Gastrocnemius medialis (tissue), 4 donors: ENCODE data around the gene DEK. TPM values are rescaled to one million over a fixed set of nuclear protein-coding genes. Genes with fewer than 3 reads are reported as not detected.
"Not testable (repeated sequence)": the region's sequence is repeated elsewhere in the genome, so short reads cannot be mapped to it uniquely, and the experiment has no call there.

Experiments used
- ATAC-seq, 2 donors: fragments of 150-250 bp; one replicate each; pipeline ENCODE4 v1.9.1; 2016
- DNase-seq, 2 donors: peaks; one replicate each; pipeline ENCODE4 v3.0.0-alpha.2; 2019
- H3K27ac ChIP-seq, 4 donors: fragments of 200-600 bp; sonication (generic); 1 replicate in 1 of 4; 2 replicates in 3 of 4; pipeline ENCODE4 v1.5.1; 2016 to 2018; ENCODE audit warnings: mild to moderate bottlenecking in 2 of 4, moderate library complexity in 1 of 4
- H3K27me3 ChIP-seq, 3 donors: fragments of 200-600 bp; sonication (generic) in 2 of 3; 1 replicate in 1 of 3; 2 replicates in 2 of 3; pipeline versions ENCODE4 v1.5.1 to v1.6.0; 2016 to 2019; ENCODE audit warnings: mild to moderate bottlenecking in 1 of 3, moderate library complexity in 1 of 3
- H3K36me3 ChIP-seq, 2 donors: fragments of 200-600 bp; sonication (generic) in 1 of 2; one replicate each; pipeline ENCODE4 v1.5.1; 2017 to 2018
- H3K4me1 ChIP-seq, 2 donors: fragments of 200-600 bp; sonication (generic) in 1 of 2; one replicate each; pipeline ENCODE4 v1.5.1; 2016 to 2017; ENCODE audit warnings: mild to moderate bottlenecking in 2 of 2
- H3K4me3 ChIP-seq, 4 donors: fragments of 200-600 bp; sonication (generic) in 3 of 4; 1 replicate in 1 of 4; 2 replicates in 3 of 4; pipeline ENCODE4 v1.5.1; 2016 to 2019; ENCODE audit warnings: mild to moderate bottlenecking in 2 of 4
- H3K9me3 ChIP-seq, 3 donors: fragments of 200-600 bp; sonication (generic) in 2 of 3; 1 replicate in 1 of 3; 2 replicates in 2 of 3; pipeline ENCODE4 v1.5.1; 2016 to 2019
- CTCF ChIP-seq, 5 experiments: fragments of 450-650 bp in 3 of 5; fragments of 200-600 bp in 2 of 5; sonication (generic) in 2 of 5; IDR thresholded peaks in 4 of 5; conservative IDR thresholded peaks in 1 of 5; 1 replicate in 4 of 5; 2 replicates in 1 of 5; pipeline ENCODE4 v1.5.1; 2016 to 2019; ENCODE audit warnings: antibody characterized with exemption in 5 of 5, mild to moderate bottlenecking in 3 of 5, moderate library complexity in 3 of 5
- POLR2A ChIP-seq, 2 donors: fragments of 450-650 bp; IDR thresholded peaks; one replicate each; pipeline ENCODE4 v1.6.1; 2017; ENCODE audit warnings: antibody characterized with exemption in 2 of 2, mild to moderate bottlenecking in 2 of 2, moderate library complexity in 2 of 2
- in situ Hi-C, 4 donors: fragments of 200-750 bp; cut with MboI; loops; one replicate each; pipeline versions ENCODE4 v1.15.0 to v1.8.0; 2017; ENCODE audit warnings: low sequenced_read_pairs in 4 of 4
- intact Hi-C: fragments of 100-400 bp; cut with DNase I; formaldehyde crosslinking; loops from one replicate; pipeline ENCODE4 v1.15.1; 2023; ENCODE audit warnings: low total_unique reads
- total RNA-seq, 4 donors: library from RNA; depleted of rRNA; stranded (reverse); fragments of >200 nt; gene quantifications; one replicate each; pipeline versions ENCODE4 v1.1.0 to v1.2.3, GENCODE V29; 2016

Gene DEK
- total RNA-seq, 4 donors from 2014 or later: 60.5 to 134 (median 105) TPM

- no peak for TF ChIP-seq POLR2A (IDR thresholded peaks at IDR 0.05)
- no peak for ATAC-seq
- peaks cover 0 to 7% of the 10 kb centered on the region in 2 donors for H3K36me3 ChIP-seq
- no peaks in the 10 kb centered on the region for H3K4me1 ChIP-seq
- in situ Hi-C loops: no loop called here
- intact Hi-C loops: no loop called here
- H3K9me3 ChIP-seq: no peaks in the 10 kb centered on the region
- no peak for DNase-seq
- no peaks in the 10 kb centered on the region for H3K27me3 ChIP-seq
- H3K27ac ChIP-seq: no peak overlapping the region
- no peak overlapping the region for H3K4me3 ChIP-seq
Measured at GRCh38 chr6:18182568-18182967, 81.8 kb downstream of the DEK start.

GRCh38 chr6:18179770-18180356, 84.5 kb downstream of the DEK start:
- in situ Hi-C loops (no loop called here), intact Hi-C loops (no loop called here)
- no peak for TF ChIP-seq POLR2A (IDR thresholded peaks at IDR 0.05)
- no peak for TF ChIP-seq CTCF (IDR thresholded peaks at IDR 0.05 in 4 of 5, conservative IDR thresholded peaks at IDR 0.05 in 1 of 5)
- Histone ChIP-seq H3K36me3 (peaks cover 0 to 4% of the 10 kb centered on the region in 2 donors), H3K27ac (no peak overlapping the region), H3K27me3 (no peaks in the 10 kb centered on the region), H3K4me1 (no peaks in the 10 kb centered on the region), H3K4me3 (no peak overlapping the region), H3K9me3 (no peaks in the 10 kb centered on the region)
- ATAC-seq: no peak
- DNase-seq: peak in 1 of 2 donors; percentile 9

- no peaks in the 10 kb centered on the region for H3K9me3 ChIP-seq
- no peaks in the 10 kb centered on the region for H3K27me3 ChIP-seq
- in situ Hi-C loops: no loop called here
- no peak overlapping the region for H3K4me3 ChIP-seq
- H3K27ac ChIP-seq: no peak overlapping the region
- intact Hi-C loops: no loop called here
- DNase-seq (no peak), ATAC-seq (no peak)
- peaks cover 0 to 12% of the 10 kb centered on the region in 2 donors for H3K36me3 ChIP-seq
- no peaks in the 10 kb centered on the region for H3K4me1 ChIP-seq
- TF ChIP-seq POLR2A (IDR thresholded peaks at IDR 0.05) (no peak), CTCF (IDR thresholded peaks at IDR 0.05 in 4 of 5, conservative IDR thresholded peaks at IDR 0.05 in 1 of 5) (no peak)
Measured at GRCh38 chr6:18178960-18179615, 85.2 kb downstream of the DEK start.

GRCh38 chr6:18177286-18177965, 86.9 kb downstream of the DEK start:
- intact Hi-C loops: no loop called here
- no peaks in the 10 kb centered on the region for H3K9me3 ChIP-seq
- H3K4me3 ChIP-seq: no peak overlapping the region
- in situ Hi-C loops: no loop called here
- no peak for DNase-seq
- TF ChIP-seq POLR2A (IDR thresholded peaks at IDR 0.05) (no peak), CTCF (IDR thresholded peaks at IDR 0.05 in 4 of 5, conservative IDR thresholded peaks at IDR 0.05 in 1 of 5) (no peak)
- H3K4me1 ChIP-seq: no peaks in the 10 kb centered on the region
- no peak for ATAC-seq
- H3K36me3 ChIP-seq: peaks cover 0 to 21% of the 10 kb centered on the region in 2 donors
- H3K27ac ChIP-seq: no peak overlapping the region
- no peaks in the 10 kb centered on the region for H3K27me3 ChIP-seq

GRCh38 chr6:18176198-18176597, 88.1 kb downstream of the DEK start:
- H3K4me3 ChIP-seq, H3K27me3 ChIP-seq, DNase-seq, H3K27ac ChIP-seq, intact Hi-C loops, H3K9me3 ChIP-seq, in situ Hi-C loops, H3K4me1 ChIP-seq, ATAC-seq: not testable (repeated sequence)
- peaks cover 0 to 32% of the 10 kb centered on the region in 2 donors for H3K36me3 ChIP-seq

Other genes starting within 250 kb of the DEK start
- gene NHLRC1, start 141.9 kb downstream of the DEK start, total RNA-seq: 1 to 10 TPM in 3 of 4 donors, under 1 TPM in 1; 0.56 to 1.9 (median 1.4) TPM
- gene TPMT, start 109.5 kb downstream of the DEK start, total RNA-seq: 1 to 10 TPM; 5.9 to 9.5 (median 7.9) TPM
- 10 to 100 TPM; 14.5 to 29.9 (median 26.0) TPM for gene KDM1B, start 109.1 kb downstream of the DEK start, total RNA-seq
- 10 to 100 TPM in 3 of 4 donors, 1 to 10 TPM in 1; 8.4 to 47.0 (median 31.9) TPM for gene RNF144B, start 122.8 kb upstream of the DEK start, total RNA-seq